Measurements from ENCODE around the gene CACNA1C.

The CACNA1C gene

DNA sequence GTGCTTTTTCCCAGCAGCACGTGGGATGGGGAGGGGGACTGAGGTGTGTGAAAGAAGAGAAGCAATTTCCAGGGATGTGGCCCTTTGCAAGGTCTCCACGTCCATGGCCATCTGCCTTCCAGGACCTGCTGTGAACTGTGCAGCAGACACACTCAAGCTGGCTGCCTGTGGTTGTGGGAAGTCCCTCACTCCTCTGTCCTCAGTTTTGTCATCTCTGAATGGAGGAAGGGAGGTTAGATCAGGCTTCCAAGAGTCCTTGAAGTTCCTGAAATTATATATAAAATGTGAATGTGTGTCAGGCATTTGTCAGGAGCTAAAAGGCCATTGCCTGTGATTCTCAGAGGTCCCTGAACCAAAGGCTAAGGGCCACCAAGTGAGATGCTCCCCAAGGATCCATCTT, 328.2 kb downstream of the CACNA1C start:
- no peaks in the 10 kb centered on the region for H3K27me3 ChIP-seq (ENCODE audit: insufficient read depth, low read depth)
- H3K4me3 ChIP-seq (IDR thresholded peaks at IDR 0.05; ENCODE audit: insufficient read depth, low read depth, low read length), result no peak overlapping the region
- TF ChIP-seq, protein P1, sequence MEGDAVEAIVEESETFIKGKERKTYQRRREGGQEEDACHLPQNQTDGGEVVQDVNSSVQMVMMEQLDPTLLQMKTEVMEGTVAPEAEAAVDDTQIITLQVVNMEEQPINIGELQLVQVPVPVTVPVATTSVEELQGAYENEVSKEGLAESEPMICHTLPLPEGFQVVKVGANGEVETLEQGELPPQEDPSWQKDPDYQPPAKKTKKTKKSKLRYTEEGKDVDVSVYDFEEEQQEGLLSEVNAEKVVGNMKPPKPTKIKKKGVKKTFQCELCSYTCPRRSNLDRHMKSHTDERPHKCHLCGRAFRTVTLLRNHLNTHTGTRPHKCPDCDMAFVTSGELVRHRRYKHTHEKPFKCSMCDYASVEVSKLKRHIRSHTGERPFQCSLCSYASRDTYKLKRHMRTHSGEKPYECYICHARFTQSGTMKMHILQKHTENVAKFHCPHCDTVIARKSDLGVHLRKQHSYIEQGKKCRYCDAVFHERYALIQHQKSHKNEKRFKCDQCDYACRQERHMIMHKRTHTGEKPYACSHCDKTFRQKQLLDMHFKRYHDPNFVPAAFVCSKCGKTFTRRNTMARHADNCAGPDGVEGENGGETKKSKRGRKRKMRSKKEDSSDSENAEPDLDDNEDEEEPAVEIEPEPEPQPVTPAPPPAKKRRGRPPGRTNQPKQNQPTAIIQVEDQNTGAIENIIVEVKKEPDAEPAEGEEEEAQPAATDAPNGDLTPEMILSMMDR (conservative IDR thresholded peaks at IDR 0.05; ENCODE audit: low read depth, low read length), result no peak
- no peak overlapping the region for H3K27ac ChIP-seq
- H4K20me1 ChIP-seq (ENCODE audit: insufficient read depth), result no peaks in the 10 kb centered on the region
- no peaks in the 10 kb centered on the region for H3K36me3 ChIP-seq (ENCODE audit: insufficient read depth)
- H3K79me2 ChIP-seq (ENCODE audit: insufficient read depth, low read depth), result no peaks in the 10 kb centered on the region
- no peak overlapping the region for H3K9ac ChIP-seq
- H3K4me1 ChIP-seq (ENCODE audit: low read depth, poor library complexity, severe bottlenecking), result peaks cover 44% of the 10 kb centered on the region
- H2AFZ ChIP-seq (ENCODE audit: low read depth), result no peak overlapping the region
- no peak overlapping the region for H3K4me2 ChIP-seq

DNA sequence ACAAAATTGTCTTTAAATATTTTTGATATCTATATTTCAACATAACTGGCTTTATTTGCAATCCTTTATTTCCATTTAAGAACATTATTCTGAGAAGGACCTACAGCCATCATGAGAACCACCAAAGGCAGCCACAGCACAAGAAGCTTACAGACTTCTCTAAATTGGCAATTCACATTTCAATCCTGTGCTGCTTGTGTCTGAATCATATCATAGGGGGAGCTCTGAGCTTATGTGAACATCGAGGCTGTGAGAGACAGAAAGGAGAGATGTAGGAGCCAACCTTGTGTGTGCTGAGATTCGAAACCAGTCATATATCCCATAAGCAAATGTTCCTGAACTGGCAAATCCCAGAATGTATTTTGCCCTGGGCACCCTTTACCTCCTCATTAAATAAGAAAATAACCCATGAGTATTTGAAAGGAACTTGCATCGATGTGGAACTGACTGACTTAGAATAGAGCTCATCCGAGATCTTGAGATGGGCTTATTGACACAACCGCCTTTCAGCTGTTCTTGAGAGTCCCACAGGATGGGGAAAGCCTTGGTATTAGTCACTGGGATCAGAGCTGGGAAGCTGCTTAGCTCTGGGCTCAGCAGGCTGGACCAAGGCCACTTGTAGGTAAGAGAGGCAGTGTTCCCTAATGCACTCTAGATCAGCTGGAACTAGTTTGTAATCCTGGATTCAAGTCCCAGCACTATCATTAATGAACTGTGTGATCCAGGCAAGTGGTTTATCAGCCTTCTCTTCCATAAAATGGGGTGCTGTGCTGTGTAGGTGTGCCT, 329.8 kb downstream of the CACNA1C start:
- Histone ChIP-seq H4K20me1 (ENCODE audit: insufficient read depth) (no peaks in the 10 kb centered on the region), H3K79me2 (ENCODE audit: insufficient read depth, low read depth) (no peaks in the 10 kb centered on the region), H2AFZ (ENCODE audit: low read depth) (no peak overlapping the region), H3K9ac (no peak overlapping the region), H3K4me2 (no peak overlapping the region), H3K4me1 (ENCODE audit: low read depth, poor library complexity, severe bottlenecking) (peaks cover 28% of the 10 kb centered on the region), H3K36me3 (ENCODE audit: insufficient read depth) (no peaks in the 10 kb centered on the region), H3K27ac (no peak overlapping the region), H3K27me3 (ENCODE audit: insufficient read depth, low read depth) (no peaks in the 10 kb centered on the region), H3K4me3 (IDR thresholded peaks at IDR 0.05; ENCODE audit: insufficient read depth, low read depth, low read length) (no peak overlapping the region)
- TF ChIP-seq, protein P1 (conservative IDR thresholded peaks at IDR 0.05; ENCODE audit: low read depth, low read length), result no peak

DNA sequence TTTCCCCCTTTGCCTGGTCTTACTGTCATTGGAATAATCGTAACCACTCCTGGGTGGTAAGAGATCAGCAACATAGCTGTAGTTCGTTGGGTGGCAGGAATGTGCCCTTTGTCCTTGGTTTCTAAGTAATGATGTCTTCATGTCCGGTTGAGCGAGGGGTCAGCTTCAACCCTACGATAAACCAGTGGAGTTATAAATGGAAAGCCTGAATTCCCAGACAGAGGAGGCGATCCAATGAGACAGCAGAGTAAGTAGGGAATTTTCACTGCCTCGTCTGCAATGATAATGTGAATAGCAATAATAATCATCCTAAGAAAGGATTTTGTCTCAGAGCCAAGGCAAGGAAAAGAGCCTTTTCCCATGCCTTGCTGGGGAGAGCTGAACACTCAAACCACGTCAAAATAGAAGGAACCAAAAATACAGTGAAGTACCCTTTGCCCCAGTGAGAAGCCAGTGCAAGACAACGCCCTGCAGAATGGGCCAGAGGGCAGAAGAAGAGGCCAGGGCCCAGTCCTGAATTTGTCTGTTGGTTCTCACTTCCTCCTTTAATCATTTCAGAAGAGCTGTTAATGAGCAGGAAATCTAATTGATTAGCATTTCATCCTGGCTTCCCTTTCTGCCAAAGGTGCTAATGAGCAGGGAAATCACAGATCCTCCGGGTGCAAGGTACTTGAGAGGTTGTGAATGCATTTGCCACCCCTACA, 330.7 kb downstream of the CACNA1C start:
- H3K27me3 ChIP-seq (ENCODE audit: insufficient read depth, low read depth), result no peaks in the 10 kb centered on the region
- H2AFZ ChIP-seq (ENCODE audit: low read depth), result no peak overlapping the region
- no peak overlapping the region for H3K4me3 ChIP-seq (IDR thresholded peaks at IDR 0.05; ENCODE audit: insufficient read depth, low read depth, low read length)
- no peaks in the 10 kb centered on the region for H3K79me2 ChIP-seq (ENCODE audit: insufficient read depth, low read depth)
- H3K4me2 ChIP-seq, result no peak overlapping the region
- TF ChIP-seq, protein P1 (conservative IDR thresholded peaks at IDR 0.05; ENCODE audit: low read depth, low read length), result no peak
- H4K20me1 ChIP-seq (ENCODE audit: insufficient read depth), result no peaks in the 10 kb centered on the region
- no peak overlapping the region for H3K9ac ChIP-seq
- no peaks in the 10 kb centered on the region for H3K36me3 ChIP-seq (ENCODE audit: insufficient read depth)
- no peak overlapping the region for H3K27ac ChIP-seq
- H3K4me1 ChIP-seq (ENCODE audit: low read depth, poor library complexity, severe bottlenecking), result peaks cover 18% of the 10 kb centered on the region

DNA sequence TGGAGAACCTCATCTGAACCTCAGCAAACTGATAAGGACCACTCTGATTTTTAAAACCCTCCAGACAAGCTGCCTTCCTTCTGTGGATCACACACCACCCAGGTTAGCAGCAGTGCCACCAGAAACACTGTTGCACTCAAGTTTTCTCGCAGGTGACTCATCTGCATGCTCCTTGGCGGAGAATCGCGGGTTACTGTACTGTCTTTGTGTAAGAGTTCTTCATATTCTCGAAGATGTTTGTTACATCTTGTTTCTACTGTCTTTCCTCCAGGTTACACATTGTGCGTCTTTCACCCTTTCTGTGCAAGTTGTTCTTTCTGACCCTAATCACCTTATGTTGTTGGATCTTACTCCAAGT, 331.2 kb downstream of the CACNA1C start:
- Histone ChIP-seq H3K4me3 (IDR thresholded peaks at IDR 0.05; ENCODE audit: insufficient read depth, low read depth, low read length) (no peak overlapping the region), H3K27ac (no peak overlapping the region), H4K20me1 (ENCODE audit: insufficient read depth) (no peaks in the 10 kb centered on the region), H3K27me3 (ENCODE audit: insufficient read depth, low read depth) (no peaks in the 10 kb centered on the region), H3K36me3 (ENCODE audit: insufficient read depth) (no peaks in the 10 kb centered on the region), H3K79me2 (ENCODE audit: insufficient read depth, low read depth) (no peaks in the 10 kb centered on the region), H3K9ac (no peak overlapping the region), H3K4me1 (ENCODE audit: low read depth, poor library complexity, severe bottlenecking) (peaks cover 13% of the 10 kb centered on the region), H2AFZ (ENCODE audit: low read depth) (no peak overlapping the region), H3K4me2 (no peak overlapping the region)
- TF ChIP-seq, protein P1 (conservative IDR thresholded peaks at IDR 0.05; ENCODE audit: low read depth, low read length), result no peak
